GM11168 (cell line): ENCODE measurements around the gene CCR5.
"Not testable (repeated sequence)": the region's sequence is repeated elsewhere in the genome, so short reads cannot be mapped to it uniquely, and the experiment has no call there.

Source experiments
- in situ Hi-C: fragments of 300-500 bp; cut with MboI; formaldehyde crosslinking; loops from one replicate; pipeline ENCODE4 v1.12.0; 2022; ENCODE audit warnings: low sequenced_read_pairs; ENCODE audit not compliant: unreplicated experiment

CCR5 gene

GRCh38 chr3:46380471-46381221 lies 9.9 kb downstream of the CCR5 start:
- in situ Hi-C loops = loop anchor here (5.0 kb wide), 1 partner anchor 283 kb away; no protein-coding TSS in a partner anchor

- in situ Hi-C loops = loop anchor here (5.0 kb wide), 1 partner anchor 284 kb away; no protein-coding TSS in a partner anchor
These were observed 10.9 kb downstream of the CCR5 start for GRCh38 chr3:46381625-46382024.

- in situ Hi-C loops = loop anchor here (5.0 kb wide), 1 partner anchor 286 kb away; no protein-coding TSS in a partner anchor
These were observed 12.6 kb downstream of the CCR5 start for GRCh38 chr3:46383211-46383950.

- in situ Hi-C loops = loop anchor here (5.0 kb wide), 1 partner anchor 287 kb away; no protein-coding TSS in a partner anchor
These were observed 13.2 kb downstream of the CCR5 start for GRCh38 chr3:46383951-46384330.

- in situ Hi-C loops = no loop called here
These were observed 15.5 kb downstream of the CCR5 start for GRCh38 chr3:46386205-46386604.

- in situ Hi-C loops = not testable (repeated sequence)
These were observed 18.1 kb downstream of the CCR5 start for GRCh38 chr3:46388847-46389246.

- in situ Hi-C loops = no loop called here
These were observed 18.6 kb downstream of the CCR5 start for GRCh38 chr3:46389306-46389705.

GRCh38 chr3:46391526-46391925 lies 20.8 kb downstream of the CCR5 start:
- in situ Hi-C loops = not testable (repeated sequence)

- in situ Hi-C loops = no loop called here
These were observed 22.3 kb downstream of the CCR5 start for GRCh38 chr3:46393011-46393410.

- in situ Hi-C loops = no loop called here
These were observed 23.0 kb downstream of the CCR5 start for GRCh38 chr3:46393554-46394434.

- in situ Hi-C loops = no loop called here
These were observed 24.5 kb downstream of the CCR5 start for GRCh38 chr3:46395210-46395661.

- in situ Hi-C loops = no loop called here
These were observed 25.2 kb downstream of the CCR5 start for GRCh38 chr3:46395766-46396530.

GRCh38 chr3:46397111-46397510 lies 26.4 kb downstream of the CCR5 start:
- in situ Hi-C loops = no loop called here

- in situ Hi-C loops = no loop called here
These were observed 27.6 kb downstream of the CCR5 start for GRCh38 chr3:46398186-46398955.

GRCh38 chr3:46399098-46399497 lies 28.4 kb downstream of the CCR5 start:
- in situ Hi-C loops = no loop called here

- in situ Hi-C loops = no loop called here
These were observed 28.8 kb downstream of the CCR5 start for GRCh38 chr3:46399557-46399956.

GRCh38 chr3:46400000-46400734 lies 29.4 kb downstream of the CCR5 start:
- in situ Hi-C loops = no loop called here

- in situ Hi-C loops = no loop called here
These were observed 30.1 kb downstream of the CCR5 start for GRCh38 chr3:46400846-46401245.
